RWPE2 (cell line): ENCODE results near the gene RAB24.

Experiments
- ATAC-seq: fragments of 200-7000 bp; cut with Tn5 transposase; 3 replicates; pipeline ENCODE4 v1.9.1; 2021; ENCODE audit warnings: low read depth
- DNase-seq: peaks from one replicate; pipeline ENCODE4 v3.0.0-alpha.2; 2020; ENCODE audit warnings: low spot score
- H3K27ac ChIP-seq: fragments of 450-650 bp; 2 replicates; pipeline ENCODE4 v1.5.1; 2017; ENCODE audit warnings: mild to moderate bottlenecking; ENCODE audit not compliant: poor library complexity, severe bottlenecking
- H3K27me3 ChIP-seq: fragments of 250-450 bp; sonication (Bioruptor Pico); 2 replicates; pipeline ENCODE4 v1.5.1; 2021; ENCODE audit warnings: mild to moderate bottlenecking, moderate library complexity; ENCODE audit not compliant: insufficient read depth, poor library complexity, severe bottlenecking
- H3K36me3 ChIP-seq: fragments of 250-450 bp; sonication (Bioruptor Pico); 2 replicates; pipeline ENCODE4 v1.5.1; 2020; ENCODE audit warnings: low read depth, mild to moderate bottlenecking, moderate library complexity
- H3K4me1 ChIP-seq: fragments of 250-450 bp; sonication (Bioruptor Pico); 2 replicates; pipeline ENCODE4 v1.5.1; 2021; ENCODE audit warnings: mild to moderate bottlenecking, moderate library complexity; ENCODE audit not compliant: insufficient read depth, poor library complexity, severe bottlenecking
- H3K4me3 ChIP-seq: fragments of 250-450 bp; sonication (Bioruptor Pico); 2 replicates; pipeline ENCODE4 v1.5.1; 2021; ENCODE audit warnings: mild to moderate bottlenecking, moderate library complexity; ENCODE audit not compliant: severe bottlenecking
- H3K9me3 ChIP-seq: fragments of 250-450 bp; sonication (Bioruptor Pico); 2 replicates; pipeline ENCODE4 v1.5.1; 2021; ENCODE audit warnings: mild to moderate bottlenecking, moderate library complexity; ENCODE audit not compliant: severe bottlenecking
- CTCF ChIP-seq: fragments of 450-650 bp; IDR thresholded peaks from one replicate; pipeline ENCODE4 v1.5.1; 2017; ENCODE audit warnings: mild to moderate bottlenecking, moderate library complexity; ENCODE audit not compliant: poor library complexity, severe bottlenecking

RAB24 gene

GRCh38 chr5:177288191-177288590, 15.3 kb downstream of the RAB24 start:
- ATAC-seq = no peak
- peaks cover 98% of the 10 kb centered on the region for H3K36me3 ChIP-seq

GRCh38 chr5:177276886-177277285, 26.6 kb downstream of the RAB24 start:
- H3K9me3 ChIP-seq = no peaks in the 10 kb centered on the region
- no peaks in the 10 kb centered on the region for H3K27me3 ChIP-seq
- no peak overlapping the region for H3K4me3 ChIP-seq
- peaks cover 89% of the 10 kb centered on the region for H3K36me3 ChIP-seq
- H3K4me1 ChIP-seq = no peaks in the 10 kb centered on the region
- DNase-seq = no peak
- TF ChIP-seq CTCF = no peak
- H3K27ac ChIP-seq = no peak overlapping the region
- no peak for ATAC-seq

More at GRCh38 chr5:177288191-177288590, 15.3 kb downstream of the RAB24 start:
- no peak for TF ChIP-seq CTCF
- H3K27me3 ChIP-seq = no peaks in the 10 kb centered on the region
- H3K4me1 ChIP-seq = no peaks in the 10 kb centered on the region
- DNase-seq = no peak
- H3K27ac ChIP-seq = no peak overlapping the region
- no peak overlapping the region for H3K4me3 ChIP-seq
- H3K9me3 ChIP-seq = no peaks in the 10 kb centered on the region

GRCh38 chr5:177275883-177276282, 27.6 kb downstream of the RAB24 start:
- no peaks in the 10 kb centered on the region for H3K27me3 ChIP-seq
- no peak for TF ChIP-seq CTCF
- ATAC-seq (no peak), DNase-seq (no peak)
- H3K36me3 ChIP-seq = peaks cover 86% of the 10 kb centered on the region
- H3K4me1 ChIP-seq = no peaks in the 10 kb centered on the region
- H3K4me3 ChIP-seq = no peak overlapping the region
- no peaks in the 10 kb centered on the region for H3K9me3 ChIP-seq
- H3K27ac ChIP-seq = no peak overlapping the region

GRCh38 chr5:177271113-177271512, 32.4 kb downstream of the RAB24 start:
- no peaks in the 10 kb centered on the region for H3K27me3 ChIP-seq
- H3K4me3 ChIP-seq = no peak overlapping the region
- H3K4me1 ChIP-seq = peaks cover 15% of the 10 kb centered on the region
- ATAC-seq (no peak), DNase-seq (no peak)
- no peaks in the 10 kb centered on the region for H3K9me3 ChIP-seq
- peaks cover 92% of the 10 kb centered on the region for H3K36me3 ChIP-seq
- TF ChIP-seq CTCF = no peak
- H3K27ac ChIP-seq = no peak overlapping the region

- Histone ChIP-seq H3K27ac (no peak overlapping the region), H3K4me3 (no peak overlapping the region), H3K9me3 (no peaks in the 10 kb centered on the region), H3K4me1 (peaks cover 15% of the 10 kb centered on the region), H3K36me3 (peaks cover 91% of the 10 kb centered on the region), H3K27me3 (no peaks in the 10 kb centered on the region)
- no peak for DNase-seq
- no peak for ATAC-seq
- TF ChIP-seq CTCF = no peak
Observed at GRCh38 chr5:177270653-177271052, 32.9 kb downstream of the RAB24 start.
